Activated CD4-positive, CD25-positive, alpha-beta regulatory T cell treated with anti-CD3 and anti-CD28 coated beads, Interleukin-2, amount 50 U/mL, for 16 hours (primary cell): Measurements from ENCODE around the gene VCAN.

ENCODE experiments used
- DNase-seq: peaks from one replicate; pipeline ENCODE4 v3.0.0-alpha.2; 2020; ENCODE audit warnings: low read depth, low spot score

Gene VCAN

GRCh38 chr5:83467371-83468035 is 4.0 kb upstream of the VCAN start:
- DNase-seq, result no peak

- DNase-seq, result no peak
Observed at GRCh38 chr5:83469075-83469474, 2.5 kb upstream of the VCAN start.

GRCh38 chr5:83470526-83471404 is 779 bp upstream of the VCAN start:
- DNase-seq, result no peak

- DNase-seq, result no peak
Observed at GRCh38 chr5:83472213-83472507, 616 bp downstream of the VCAN start.

- DNase-seq, result no peak
Observed at GRCh38 chr5:83472508-83473345, 1.2 kb downstream of the VCAN start.

GRCh38 chr5:83473346-83474160 is 2.0 kb downstream of the VCAN start:
- DNase-seq, result no peak

GRCh38 chr5:83474161-83474796 is 2.7 kb downstream of the VCAN start:
- DNase-seq, result no peak

GRCh38 chr5:83474991-83475390 is 3.4 kb downstream of the VCAN start:
- DNase-seq, result no peak

- DNase-seq, result no peak
Observed at GRCh38 chr5:83475391-83475863, 3.9 kb downstream of the VCAN start.

GRCh38 chr5:83475935-83476814 is 4.6 kb downstream of the VCAN start:
- DNase-seq, result no peak

GRCh38 chr5:83482961-83483360 is 11.4 kb downstream of the VCAN start:
- DNase-seq, result no peak

GRCh38 chr5:83484294-83484693 is 12.8 kb downstream of the VCAN start:
- no peak for DNase-seq

GRCh38 chr5:83485842-83486241 is 14.3 kb downstream of the VCAN start:
- no peak for DNase-seq

GRCh38 chr5:83487155-83487554 is 15.6 kb downstream of the VCAN start:
- DNase-seq, result no peak

- DNase-seq, result no peak
Observed at GRCh38 chr5:83488271-83488670, 16.7 kb downstream of the VCAN start.

GRCh38 chr5:83488821-83489220 is 17.3 kb downstream of the VCAN start:
- no peak for DNase-seq

- no peak for DNase-seq
Observed at GRCh38 chr5:83490203-83490602, 18.7 kb downstream of the VCAN start.

GRCh38 chr5:83492331-83492730 is 20.8 kb downstream of the VCAN start:
- no peak for DNase-seq

GRCh38 chr5:83493644-83494043 is 22.1 kb downstream of the VCAN start:
- DNase-seq, result no peak

GRCh38 chr5:83494087-83494620 is 22.6 kb downstream of the VCAN start:
- no peak for DNase-seq
